Breast epithelium (tissue), 4 donors: Measurements from ENCODE around the gene CD3D. TPM values are rescaled to one million over a fixed set of nuclear protein-coding genes. Genes with fewer than 3 reads are reported as not detected.
A peak's percentile ranks its signal among the peaks of the same experiment; 100 is the strongest.

Experiments
- DNase-seq, 2 donors: peaks; one replicate each; pipeline ENCODE4 v3.0.0-alpha.2; 2019; ENCODE audit warnings: low spot score in 2 of 2
- H3K27ac ChIP-seq, 2 donors: fragments of 200-600 bp; sonication (generic) in 1 of 2; one replicate each; pipeline ENCODE4 v1.5.1; 2016 to 2019; ENCODE audit warnings: mild to moderate bottlenecking in 1 of 2
- H3K27me3 ChIP-seq, 2 donors: fragments of 200-600 bp; sonication (generic) in 1 of 2; one replicate each; pipeline versions ENCODE4 v1.5.1 to v1.6.0; 2017 to 2019; ENCODE audit warnings: control low read depth in 1 of 2, mild to moderate bottlenecking in 1 of 2
- H3K36me3 ChIP-seq: fragments of 200-600 bp; one replicate; pipeline ENCODE4 v1.5.1; 2019
- H3K4me1 ChIP-seq, 2 donors: fragments of 200-600 bp; sonication (generic); one replicate each; pipeline ENCODE4 v1.5.1; 2016 to 2019; ENCODE audit warnings: control low read depth in 1 of 2
- H3K4me3 ChIP-seq, 3 donors: fragments of 200-600 bp; sonication (generic); 1 replicate in 2 of 3; 2 replicates in 1 of 3; pipeline ENCODE4 v1.5.1; 2016 to 2019; ENCODE audit warnings: mild to moderate bottlenecking in 3 of 3, moderate library complexity in 2 of 3
- H3K9me3 ChIP-seq, 2 donors: fragments of 200-600 bp; sonication (generic) in 1 of 2; one replicate each; pipeline ENCODE4 v1.5.1; 2016 to 2019; ENCODE audit warnings: control low read depth in 1 of 2
- POLR2A ChIP-seq: fragments of 450-650 bp; IDR thresholded peaks from one replicate; pipeline ENCODE4 v1.6.1; 2016; ENCODE audit warnings: antibody characterized with exemption, mild to moderate bottlenecking, moderate library complexity
- POLR2AphosphoS5 ChIP-seq, 3 donors: sonication (generic); formaldehyde crosslinking; IDR thresholded peaks; one replicate each; pipeline ENCODE4 v1.6.1; 2017; ENCODE audit warnings: antibody characterized with exemption in 3 of 3
- intact Hi-C: fragments of 100-400 bp; cut with DNase I; formaldehyde crosslinking; loops from one replicate; pipeline ENCODE4 v1.15.1; 2023; ENCODE audit warnings: low total_unique reads
- total RNA-seq, 3 donors: library from RNA; depleted of rRNA; stranded (reverse); fragments of >200 nt; gene quantifications; one replicate each; pipeline ENCODE4 v1.1.0, GENCODE V29; 2016
- TF ChIP-seq, protein P1 (sequence below), 3 donors: fragments of 450-650 bp; IDR thresholded peaks; one replicate each; pipeline ENCODE4 v1.5.1; 2016 to 2017; ENCODE audit warnings: antibody characterized with exemption in 3 of 3, mild to moderate bottlenecking in 3 of 3, moderate library complexity in 3 of 3

The CD3D gene
- total RNA-seq, 3 donors from 2014 or later: 2.6 to 4.8 (median 3.5) TPM

DNA sequence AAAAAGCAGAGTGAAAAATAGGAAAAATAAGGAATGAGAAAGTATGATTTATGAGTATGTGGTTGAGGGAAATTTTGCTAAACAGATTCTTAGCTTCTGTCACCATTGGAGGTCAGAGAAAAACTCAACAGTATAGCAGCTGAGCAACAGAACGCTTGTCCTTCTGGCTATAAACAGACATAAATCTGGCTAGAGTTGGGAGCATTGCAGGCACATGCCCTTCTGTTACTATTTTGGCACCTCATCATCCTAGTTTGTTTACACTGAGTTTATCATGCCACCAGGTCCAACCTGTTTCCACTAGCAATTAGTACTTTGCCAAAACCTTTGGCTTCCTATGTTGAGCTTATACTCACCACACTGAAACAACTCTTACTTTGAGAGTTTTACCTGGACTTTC, 23.8 kb upstream of the CD3D start:
- no peaks in the 10 kb centered on the region for H3K27me3 ChIP-seq
- H3K4me3 ChIP-seq: no peak overlapping the region
- no peaks in the 10 kb centered on the region for H3K36me3 ChIP-seq
- TF ChIP-seq POLR2AphosphoS5 (IDR thresholded peaks at IDR 0.05) (no peak), POLR2A (no peak)
- TF ChIP-seq, protein P1, sequence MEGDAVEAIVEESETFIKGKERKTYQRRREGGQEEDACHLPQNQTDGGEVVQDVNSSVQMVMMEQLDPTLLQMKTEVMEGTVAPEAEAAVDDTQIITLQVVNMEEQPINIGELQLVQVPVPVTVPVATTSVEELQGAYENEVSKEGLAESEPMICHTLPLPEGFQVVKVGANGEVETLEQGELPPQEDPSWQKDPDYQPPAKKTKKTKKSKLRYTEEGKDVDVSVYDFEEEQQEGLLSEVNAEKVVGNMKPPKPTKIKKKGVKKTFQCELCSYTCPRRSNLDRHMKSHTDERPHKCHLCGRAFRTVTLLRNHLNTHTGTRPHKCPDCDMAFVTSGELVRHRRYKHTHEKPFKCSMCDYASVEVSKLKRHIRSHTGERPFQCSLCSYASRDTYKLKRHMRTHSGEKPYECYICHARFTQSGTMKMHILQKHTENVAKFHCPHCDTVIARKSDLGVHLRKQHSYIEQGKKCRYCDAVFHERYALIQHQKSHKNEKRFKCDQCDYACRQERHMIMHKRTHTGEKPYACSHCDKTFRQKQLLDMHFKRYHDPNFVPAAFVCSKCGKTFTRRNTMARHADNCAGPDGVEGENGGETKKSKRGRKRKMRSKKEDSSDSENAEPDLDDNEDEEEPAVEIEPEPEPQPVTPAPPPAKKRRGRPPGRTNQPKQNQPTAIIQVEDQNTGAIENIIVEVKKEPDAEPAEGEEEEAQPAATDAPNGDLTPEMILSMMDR (IDR thresholded peaks at IDR 0.05): no peak
- H3K27ac ChIP-seq: no peak overlapping the region
- no peaks in the 10 kb centered on the region for H3K4me1 ChIP-seq
- intact Hi-C loops: no loop called here
- no peaks in the 10 kb centered on the region for H3K9me3 ChIP-seq
- DNase-seq: no peak

DNA sequence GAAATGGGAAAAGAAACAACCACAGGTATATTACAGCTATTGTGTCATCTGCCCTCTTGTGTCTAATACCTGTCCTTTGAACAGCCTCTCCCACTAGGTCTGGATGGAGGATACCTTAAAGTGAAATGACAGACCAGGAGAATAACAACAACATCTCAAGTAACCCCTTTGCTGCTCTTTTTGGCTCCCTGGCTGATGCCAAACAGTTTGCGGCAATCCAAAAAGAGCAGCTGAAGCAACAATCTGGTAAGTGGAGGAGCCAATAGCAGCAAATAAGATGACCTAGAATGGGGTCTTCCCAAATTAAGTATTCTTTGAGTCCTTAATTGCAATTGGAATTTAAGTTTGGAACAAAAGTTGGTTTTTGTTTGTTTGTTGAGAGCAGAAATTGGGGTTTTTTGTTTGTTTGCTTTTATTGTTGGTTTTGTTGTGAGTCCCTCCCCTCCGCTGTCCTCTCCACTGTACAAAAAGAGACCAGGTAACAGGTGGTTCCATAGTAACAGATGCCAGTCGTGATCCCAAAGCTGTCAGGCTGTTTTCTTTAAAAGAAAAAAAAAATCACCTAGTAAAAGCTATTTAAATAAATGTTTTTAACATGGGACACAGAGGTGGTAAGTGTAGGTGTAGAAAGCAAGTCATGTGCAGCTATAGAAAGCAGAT, 22.6 kb upstream of the CD3D start:
- Histone ChIP-seq H3K27me3 (no peaks in the 10 kb centered on the region), H3K4me1 (no peaks in the 10 kb centered on the region), H3K4me3 (no peak overlapping the region), H3K36me3 (no peaks in the 10 kb centered on the region), H3K9me3 (no peaks in the 10 kb centered on the region), H3K27ac (no peak overlapping the region)
- TF ChIP-seq, protein P1 (IDR thresholded peaks at IDR 0.05): no peak
- TF ChIP-seq POLR2AphosphoS5 (IDR thresholded peaks at IDR 0.05): no peak
- no peak for TF ChIP-seq POLR2A
- DNase-seq: no peak
- intact Hi-C loops: no loop called here

DNA sequence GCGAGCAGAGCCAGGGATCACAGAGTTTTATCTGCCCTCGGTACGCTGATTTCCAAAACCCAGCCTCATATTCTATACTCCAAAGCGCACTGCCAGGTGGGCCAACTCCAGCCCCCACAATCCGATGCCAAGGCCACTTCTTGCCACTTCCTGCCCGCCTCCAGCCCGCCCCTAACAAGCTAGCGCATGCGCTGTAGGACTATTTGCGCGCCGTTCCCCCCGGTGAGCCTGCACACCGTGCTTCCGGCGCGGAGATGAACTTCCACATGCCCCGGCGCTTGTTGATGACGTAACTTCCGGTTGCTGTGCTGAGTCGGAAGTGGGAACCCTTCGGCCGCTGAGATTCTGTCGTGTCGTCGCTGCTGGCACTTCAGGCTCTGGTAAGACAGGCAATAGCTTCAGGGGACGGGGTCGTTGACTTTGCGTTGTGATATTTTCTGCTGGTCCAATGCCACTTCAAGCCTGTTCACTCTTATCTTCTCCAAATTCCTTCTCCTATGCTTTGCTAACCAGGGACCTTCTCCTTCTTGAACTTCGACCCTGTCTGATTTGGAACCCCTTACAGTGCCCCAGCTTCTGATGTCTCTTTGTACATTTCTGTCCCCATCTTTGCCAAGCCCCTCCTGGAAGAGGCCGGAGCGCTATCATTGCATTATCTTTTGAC, 16.9 kb upstream of the CD3D start, which contains the start of gene UBE4A:
UBE4A (plus strand) TSS at position 306 of the 664 bp plus-strand sequence. CDS start 5,481 bp downstream, outside the sequence.
- H3K36me3 ChIP-seq: no peaks in the 10 kb centered on the region
- peak within 1 kb of the TSS; percentile 65 to 81 for H3K27ac ChIP-seq
- peak within 1 kb of the TSS; percentile 66 to 86 (median 72) for H3K4me3 ChIP-seq
- DNase-seq: peak; percentile 91 to 95
- no peaks in the 10 kb centered on the region for H3K27me3 ChIP-seq
- no peaks in the 10 kb centered on the region for H3K4me1 ChIP-seq
- peak; percentile 17 for TF ChIP-seq POLR2A
- TF ChIP-seq, protein P1 (IDR thresholded peaks at IDR 0.05): no peak
- peak; percentile 92 to 97 (median 96) for TF ChIP-seq POLR2AphosphoS5 (IDR thresholded peaks at IDR 0.05)
- H3K9me3 ChIP-seq: no peaks in the 10 kb centered on the region
- intact Hi-C loops: no loop called here

DNA sequence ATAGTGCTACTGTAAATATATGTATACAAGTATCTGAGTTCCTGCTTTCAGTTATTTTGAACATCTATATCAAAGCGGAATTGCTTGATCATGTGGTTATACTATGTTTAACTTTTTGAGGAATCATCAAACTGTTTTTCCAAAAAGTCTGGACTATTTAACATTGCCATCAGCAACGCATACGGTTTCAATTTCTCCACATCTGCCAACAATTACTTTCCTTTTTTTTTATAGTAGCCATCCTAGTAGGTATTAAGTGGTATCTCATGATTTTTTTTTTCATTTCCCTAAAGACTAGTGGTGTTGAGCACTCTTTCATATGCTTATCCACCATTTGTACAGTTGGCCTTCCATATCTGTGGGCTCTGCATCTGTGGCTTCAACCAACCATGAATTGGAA, 15.6 kb upstream of the CD3D start:
- Histone ChIP-seq H3K36me3 (no peaks in the 10 kb centered on the region), H3K27ac (no peak overlapping the region), H3K4me3 (no peak overlapping the region), H3K27me3 (no peaks in the 10 kb centered on the region), H3K9me3 (no peaks in the 10 kb centered on the region), H3K4me1 (no peaks in the 10 kb centered on the region)
- TF ChIP-seq POLR2AphosphoS5 (IDR thresholded peaks at IDR 0.05) (no peak), POLR2A (no peak)
- TF ChIP-seq, protein P1 (IDR thresholded peaks at IDR 0.05): no peak
- intact Hi-C loops: no loop called here
- DNase-seq: no peak

DNA sequence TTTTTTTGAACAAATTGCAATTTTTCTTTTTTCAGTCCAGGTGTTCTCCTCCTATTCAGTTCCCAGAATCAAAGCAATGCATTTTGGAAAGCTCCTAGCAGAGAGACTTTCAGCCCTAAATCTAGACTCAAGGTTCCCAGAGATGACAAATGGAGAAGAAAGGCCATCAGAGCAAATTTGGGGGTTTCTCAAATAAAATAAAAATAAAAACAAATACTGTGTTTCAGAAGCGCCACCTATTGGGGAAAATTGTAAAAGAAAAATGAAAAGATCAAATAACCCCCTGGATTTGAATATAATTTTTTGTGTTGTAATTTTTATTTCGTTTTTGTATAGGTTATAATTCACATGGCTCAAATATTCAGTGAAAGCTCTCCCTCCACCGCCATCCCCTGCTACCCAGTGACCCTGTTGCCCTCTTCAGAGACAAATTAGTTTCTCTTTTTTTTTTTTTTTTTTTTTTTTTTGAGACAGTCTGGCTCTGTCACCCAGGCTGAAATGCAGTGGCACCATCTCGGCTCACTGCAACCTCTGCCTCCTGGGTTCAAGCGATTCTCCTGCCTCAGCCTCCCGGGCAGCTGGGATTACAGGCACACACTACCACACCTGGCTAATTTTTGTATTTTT, 10.7 kb upstream of the CD3D start:
- H3K4me1 ChIP-seq: no peaks in the 10 kb centered on the region
- intact Hi-C loops: no loop called here
- peaks cover 0 to 2% of the 10 kb centered on the region in 2 donors for H3K27me3 ChIP-seq
- no peak overlapping the region for H3K27ac ChIP-seq
- TF ChIP-seq, protein P1 (IDR thresholded peaks at IDR 0.05): peak; percentile 34 to 47 (median 34)
- TF ChIP-seq POLR2A (no peak), POLR2AphosphoS5 (IDR thresholded peaks at IDR 0.05) (no peak)
- H3K9me3 ChIP-seq: no peaks in the 10 kb centered on the region
- no peak overlapping the region for H3K4me3 ChIP-seq
- H3K36me3 ChIP-seq: no peaks in the 10 kb centered on the region
- no peak for DNase-seq
